Mesenchymal stem cell (in vitro differentiated cells and primary cell): ENCODE measurements around the gene BTRC.

Experiments used
- DNase-seq: peaks from one replicate; pipeline ENCODE4 v3.0.0-alpha.2; 2013
- H2AFZ ChIP-seq: one replicate; pipeline ENCODE4 v1.6.1; 2013; ENCODE audit warnings: low read depth, mild to moderate bottlenecking, control low read depth, inconsistent platforms, low read length, moderate library complexity
- H2AK5ac ChIP-seq: 2 replicates; pipeline ENCODE4 v1.6.1; 2013; ENCODE audit warnings: low read length, moderate library complexity, mild to moderate bottlenecking, inconsistent platforms; ENCODE audit not compliant: severe bottlenecking
- H2BK120ac ChIP-seq: one replicate; pipeline ENCODE4 v1.6.1; 2013; ENCODE audit warnings: low read depth, mild to moderate bottlenecking, inconsistent platforms, low read length, moderate library complexity
- H2BK12ac ChIP-seq, 2 experiments: one replicate each; pipeline ENCODE4 v1.6.1; 2013; ENCODE audit warnings: inconsistent platforms in 2 of 2, low read length in 2 of 2, mild to moderate bottlenecking in 2 of 2, moderate library complexity in 2 of 2, control low read depth in 1 of 2
- H2BK15ac ChIP-seq: one replicate; pipeline ENCODE4 v1.6.1; 2013; ENCODE audit warnings: mild to moderate bottlenecking, low read depth, inconsistent platforms; ENCODE audit not compliant: poor library complexity, severe bottlenecking
- H2BK5ac ChIP-seq: 2 replicates; pipeline ENCODE4 v1.6.1; 2013; ENCODE audit warnings: low read depth, mild to moderate bottlenecking, low read length, control low read depth, inconsistent platforms; ENCODE audit not compliant: poor library complexity, severe bottlenecking
- H3K14ac ChIP-seq, 2 experiments: one replicate each; pipeline ENCODE4 v1.6.1; 2013; ENCODE audit warnings: inconsistent platforms in 2 of 2, low read length in 2 of 2, control low read depth in 1 of 2, mild to moderate bottlenecking in 1 of 2, moderate library complexity in 1 of 2
- H3K18ac ChIP-seq, 2 experiments: one replicate each; pipeline ENCODE4 v1.6.1; 2013; ENCODE audit warnings: inconsistent platforms in 2 of 2, low read length in 2 of 2, control low read depth in 1 of 2, low read depth in 1 of 2, mild to moderate bottlenecking in 1 of 2
- H3K23ac ChIP-seq, 2 experiments: one replicate each; pipeline ENCODE4 v1.6.1; 2013; ENCODE audit warnings: inconsistent platforms in 2 of 2, low read length in 2 of 2, mild to moderate bottlenecking in 2 of 2, moderate library complexity in 2 of 2, control low read depth in 1 of 2
- H3K27ac ChIP-seq: 2 replicates; pipeline ENCODE4 v1.5.1; 2013; ENCODE audit warnings: mild to moderate bottlenecking, moderate library complexity, low read length, control low read depth, inconsistent platforms; ENCODE audit not compliant: poor library complexity, severe bottlenecking
- H3K27me3 ChIP-seq, 2 experiments: 2 replicates each; pipeline versions ENCODE4 v1.6.1 to v1.7.0; 2013; ENCODE audit warnings: low read length in 2 of 2, mild to moderate bottlenecking in 2 of 2, moderate library complexity in 2 of 2, control low read depth in 1 of 2, inconsistent platforms in 1 of 2; ENCODE audit not compliant: control insufficient read depth in 1 of 2, insufficient read depth in 1 of 2
- H3K36me3 ChIP-seq, 2 experiments: 2 replicates each; pipeline versions ENCODE4 v1.6.1 to v1.7.0; 2013; ENCODE audit warnings: low read length in 2 of 2, control low read depth in 1 of 2, inconsistent platforms in 1 of 2, low read depth in 1 of 2, mild to moderate bottlenecking in 1 of 2; ENCODE audit not compliant: insufficient read depth in 2 of 2, control insufficient read depth in 1 of 2
- H3K4ac ChIP-seq, 2 experiments: one replicate each; pipeline ENCODE4 v1.6.1; 2013; ENCODE audit warnings: inconsistent platforms in 2 of 2, low read length in 2 of 2, mild to moderate bottlenecking in 2 of 2, moderate library complexity in 2 of 2, control low read depth in 1 of 2, low read depth in 1 of 2
- H3K4me1 ChIP-seq: 2 replicates; pipeline ENCODE4 v1.6.1; 2013; ENCODE audit warnings: low read depth, low read length, control low read depth; ENCODE audit not compliant: control insufficient read depth, insufficient read depth
- H3K4me2 ChIP-seq: 2 replicates; pipeline ENCODE4 v1.6.1; 2013; ENCODE audit warnings: low read length, mild to moderate bottlenecking, inconsistent platforms; ENCODE audit not compliant: poor library complexity, severe bottlenecking
- H3K4me3 ChIP-seq, 2 experiments: 2 replicates each; pipeline versions ENCODE4 v1.5.1 to v1.7.0; 2013; ENCODE audit warnings: low read length in 2 of 2, mild to moderate bottlenecking in 2 of 2, control low read depth in 1 of 2, low read depth in 1 of 2; ENCODE audit not compliant: insufficient read depth in 1 of 2
- H3K79me1 ChIP-seq: replicated peaks from 2 replicates; pipeline ENCODE4 v1.6.1; 2013; ENCODE audit warnings: mild to moderate bottlenecking, control low read depth, low read length, inconsistent platforms; ENCODE audit not compliant: poor library complexity, severe bottlenecking
- H3K9ac ChIP-seq: 2 replicates; pipeline ENCODE4 v1.7.0; 2013; ENCODE audit warnings: mild to moderate bottlenecking, low read length, moderate library complexity
- H3K9me3 ChIP-seq: 2 replicates; pipeline ENCODE4 v1.7.0; 2013; ENCODE audit warnings: mild to moderate bottlenecking, low read length; ENCODE audit not compliant: control insufficient read depth
- H4K8ac ChIP-seq: one replicate; pipeline ENCODE4 v1.6.1; 2013; ENCODE audit warnings: inconsistent platforms, mild to moderate bottlenecking, low read length, moderate library complexity
- H4K91ac ChIP-seq: one replicate; pipeline ENCODE4 v1.6.1; 2013; ENCODE audit warnings: mild to moderate bottlenecking, low read length, inconsistent platforms
- WGBS: methylation state at CpG from one replicate; pipeline ENCODE4 v1.1.7; 2013; ENCODE audit warnings: mixed read lengths; 5-methylcytosine and 5-hydroxymethylcytosine counted together

The BTRC gene

GRCh38 chr10:101379663-101380352 is 25.8 kb downstream of the BTRC start:
- Histone ChIP-seq H3K23ac (no peak overlapping the region), H3K27me3 (no peaks in the 10 kb centered on the region), H4K91ac (no peak overlapping the region), H4K8ac (no peak overlapping the region), H3K4ac (no peak overlapping the region), H3K4me3 (no peak overlapping the region), H2BK5ac (no peak overlapping the region), H3K18ac (no peak overlapping the region), H2BK120ac (no peak overlapping the region), H3K14ac (no peak overlapping the region), H2AK5ac (no peak overlapping the region), H2BK12ac (no peak overlapping the region), H3K79me1 (peaks cover 17% of the 10 kb centered on the region), H2BK15ac (no peak overlapping the region), H3K27ac (no peak overlapping the region), H3K9ac (no peak overlapping the region), H3K4me1 (no peaks in the 10 kb centered on the region), H3K36me3 (peaks cover 0 to 6% of the 10 kb centered on the region in 2 experiments), H3K4me2 (no peak overlapping the region), H2AFZ (no peak overlapping the region), H3K9me3 (no peaks in the 10 kb centered on the region)
- no peak for DNase-seq
- WGBS = 85% methylated on average over 2 of the region's 5 CpGs

DNA sequence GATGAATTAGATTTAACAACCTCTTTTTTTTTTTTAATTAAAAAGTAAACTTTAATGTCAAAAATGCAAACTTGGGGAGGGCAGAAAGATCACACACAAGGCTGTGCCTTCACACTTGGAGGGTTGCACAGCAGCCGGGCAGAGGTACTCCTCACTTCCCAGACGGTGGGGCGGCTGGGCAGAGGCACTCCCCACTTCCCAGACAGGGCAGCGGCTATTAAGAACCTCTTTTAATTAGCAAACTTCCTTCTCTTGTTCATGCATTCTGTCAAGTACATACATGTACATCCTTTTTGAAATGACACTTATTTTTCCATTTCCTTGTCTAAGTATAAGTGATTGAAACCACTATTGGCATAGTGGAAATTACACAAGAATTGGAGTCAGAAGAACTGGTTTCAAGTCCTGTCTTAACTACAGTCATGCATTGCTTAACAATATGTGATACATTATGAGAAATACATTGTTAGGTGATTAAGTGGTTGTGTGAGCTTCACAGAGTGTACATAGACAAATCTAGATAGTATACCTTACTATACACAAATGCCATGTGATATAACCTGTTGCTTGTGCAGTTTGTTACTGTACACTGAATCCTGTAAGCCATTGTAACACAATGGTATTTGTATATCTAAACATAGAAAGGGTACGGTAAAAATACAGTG is 26.5 kb downstream of the BTRC start:
- DNase-seq = no peak

GRCh38 chr10:101385866-101386658 is 32.1 kb downstream of the BTRC start:
- no peaks in the 10 kb centered on the region for H3K4me1 ChIP-seq
- H3K9me3 ChIP-seq = no peaks in the 10 kb centered on the region
- no peak overlapping the region for H3K4me2 ChIP-seq
- no peak overlapping the region for H2BK5ac ChIP-seq
- peak; percentile 21 for DNase-seq
- H3K4me3 ChIP-seq = no peak overlapping the region
- no peak overlapping the region for H4K8ac ChIP-seq
- H3K9ac ChIP-seq = no peak overlapping the region
- no peak overlapping the region for H3K18ac ChIP-seq
- 100% methylated on average over 1 of the region's 1 CpG for WGBS
- no peaks in the 10 kb centered on the region for H3K36me3 ChIP-seq
- H2BK15ac ChIP-seq = no peak overlapping the region
- H4K91ac ChIP-seq = no peak overlapping the region
- peaks cover 9% of the 10 kb centered on the region for H3K79me1 ChIP-seq
- H3K4ac ChIP-seq = no peak overlapping the region
- H2AK5ac ChIP-seq = no peak overlapping the region
- H2BK120ac ChIP-seq = no peak overlapping the region
- no peaks in the 10 kb centered on the region for H3K27me3 ChIP-seq
- H3K27ac ChIP-seq = no peak overlapping the region
- H3K23ac ChIP-seq = no peak overlapping the region
- H2BK12ac ChIP-seq = no peak overlapping the region
- H3K14ac ChIP-seq = no peak overlapping the region
- no peak overlapping the region for H2AFZ ChIP-seq

More for the DNA sequence above, 26.5 kb downstream of the BTRC start:
- Histone ChIP-seq H2BK15ac (no peak overlapping the region), H3K36me3 (peaks cover 0 to 6% of the 10 kb centered on the region in 2 experiments), H4K91ac (no peak overlapping the region), H3K9ac (no peak overlapping the region), H3K23ac (no peak overlapping the region), H3K4me2 (no peak overlapping the region), H2BK5ac (no peak overlapping the region), H3K27me3 (no peaks in the 10 kb centered on the region), H3K79me1 (peaks cover 12% of the 10 kb centered on the region), H2BK12ac (no peak overlapping the region), H3K4me1 (no peaks in the 10 kb centered on the region), H2BK120ac (no peak overlapping the region), H3K14ac (no peak overlapping the region), H3K27ac (no peak overlapping the region), H2AK5ac (no peak overlapping the region), H3K18ac (no peak overlapping the region), H3K4ac (no peak overlapping the region), H3K9me3 (no peaks in the 10 kb centered on the region), H3K4me3 (no peak overlapping the region), H2AFZ (no peak overlapping the region), H4K8ac (no peak overlapping the region)
- WGBS = 91% methylated on average over 5 of the region's 5 CpGs

DNA sequence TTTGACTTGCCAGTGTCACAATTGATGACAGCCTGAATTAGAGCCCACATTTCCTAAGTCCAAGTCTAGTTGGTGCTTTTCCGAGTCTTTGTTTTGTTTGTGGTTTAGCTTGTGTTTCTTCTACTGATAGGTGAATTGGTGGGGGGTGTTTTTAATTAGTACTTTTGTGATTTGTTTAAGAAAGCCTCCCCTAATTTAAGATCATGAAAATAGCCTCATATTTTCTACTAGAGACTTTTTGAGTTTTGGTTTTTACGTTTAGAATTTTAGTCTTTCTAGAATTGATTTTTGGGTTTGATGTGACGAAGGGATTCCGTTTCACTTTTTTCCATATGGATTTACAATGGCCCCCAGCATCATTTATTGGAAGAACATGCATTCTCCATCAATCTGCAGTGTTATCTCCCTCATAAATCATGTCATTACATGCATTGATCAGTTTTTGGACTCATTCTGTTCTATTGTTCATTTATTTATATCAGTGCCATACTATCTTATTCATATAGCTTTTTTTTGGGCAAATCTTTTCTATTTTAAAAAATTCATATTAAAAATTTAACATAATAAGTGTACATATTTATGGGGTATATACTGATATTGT is 32.8 kb downstream of the BTRC start:
- no peak overlapping the region for H2AK5ac ChIP-seq
- H3K79me1 ChIP-seq = peaks cover 9% of the 10 kb centered on the region
- H4K91ac ChIP-seq = no peak overlapping the region
- H3K18ac ChIP-seq = no peak overlapping the region
- no peak overlapping the region for H2BK12ac ChIP-seq
- H4K8ac ChIP-seq = no peak overlapping the region
- H3K4ac ChIP-seq = no peak overlapping the region
- no peak overlapping the region for H2BK15ac ChIP-seq
- H3K23ac ChIP-seq = no peak overlapping the region
- no peaks in the 10 kb centered on the region for H3K27me3 ChIP-seq
- H3K14ac ChIP-seq = no peak overlapping the region
- no peak overlapping the region for H3K4me2 ChIP-seq
- H3K9ac ChIP-seq = no peak overlapping the region
- no peak overlapping the region for H3K4me3 ChIP-seq
- H2BK5ac ChIP-seq = no peak overlapping the region
- H2AFZ ChIP-seq = no peak overlapping the region
- H3K27ac ChIP-seq = no peak overlapping the region
- no peak for DNase-seq
- no peaks in the 10 kb centered on the region for H3K36me3 ChIP-seq
- H3K9me3 ChIP-seq = no peaks in the 10 kb centered on the region
- H2BK120ac ChIP-seq = no peak overlapping the region
- H3K4me1 ChIP-seq = no peaks in the 10 kb centered on the region
- 71% methylated on average over 1 of the region's 4 CpGs for WGBS
